HG03095 (cell line): ENCODE results near the gene LCK.
"Not testable (repeated sequence)": the region's sequence is repeated elsewhere in the genome, so short reads cannot be mapped to it uniquely, and the experiment has no call there.

Experiments
- ATAC-seq: cut with Tn5 transposase; IDR thresholded peaks from one replicate; pipeline ENCODE4 v1.9.1; 2021; ENCODE audit warnings: moderate library complexity; ENCODE audit not compliant: unreplicated experiment

The LCK gene

GRCh38 chr1:32239790-32240139 is 11.3 kb upstream of the LCK start:
- ATAC-seq, result no peak

- ATAC-seq, result no peak
Observed at GRCh38 chr1:32240140-32240951, 10.7 kb upstream of the LCK start.

GRCh38 chr1:32241001-32241763 is 9.9 kb upstream of the LCK start:
- no peak for ATAC-seq

- no peak for ATAC-seq
Observed at GRCh38 chr1:32242341-32242851, 8.7 kb upstream of the LCK start.

GRCh38 chr1:32246888-32247273 is 4.2 kb upstream of the LCK start, which contains the start of gene FAM167B:
TSS of gene FAM167B (plus strand) at chr1:32247222. CDS start at chr1:32247422, 200 bp downstream.
- no peak for ATAC-seq

DNA sequence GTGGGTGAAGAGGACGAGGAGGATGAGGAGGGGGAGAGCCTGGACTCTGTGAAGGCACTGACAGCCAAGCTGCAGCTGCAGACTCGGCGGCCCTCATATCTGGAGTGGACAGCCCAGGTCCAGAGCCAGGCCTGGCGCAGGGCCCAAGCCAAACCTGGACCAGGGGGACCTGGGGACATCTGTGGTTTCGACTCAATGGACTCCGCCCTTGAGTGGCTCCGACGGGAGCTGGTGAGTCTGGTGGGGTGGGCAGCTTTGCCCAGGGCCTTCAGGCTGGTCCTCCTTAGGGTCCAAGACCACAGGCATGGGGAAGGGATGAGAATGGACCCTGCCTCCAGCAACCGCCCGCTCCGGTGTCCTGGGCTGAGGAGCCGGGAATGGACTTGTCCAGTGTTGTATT is 3.6 kb upstream of the LCK start:
- ATAC-seq, result no peak

- no peak for ATAC-seq
Observed at GRCh38 chr1:32247983-32248889, 2.8 kb upstream of the LCK start.

DNA sequence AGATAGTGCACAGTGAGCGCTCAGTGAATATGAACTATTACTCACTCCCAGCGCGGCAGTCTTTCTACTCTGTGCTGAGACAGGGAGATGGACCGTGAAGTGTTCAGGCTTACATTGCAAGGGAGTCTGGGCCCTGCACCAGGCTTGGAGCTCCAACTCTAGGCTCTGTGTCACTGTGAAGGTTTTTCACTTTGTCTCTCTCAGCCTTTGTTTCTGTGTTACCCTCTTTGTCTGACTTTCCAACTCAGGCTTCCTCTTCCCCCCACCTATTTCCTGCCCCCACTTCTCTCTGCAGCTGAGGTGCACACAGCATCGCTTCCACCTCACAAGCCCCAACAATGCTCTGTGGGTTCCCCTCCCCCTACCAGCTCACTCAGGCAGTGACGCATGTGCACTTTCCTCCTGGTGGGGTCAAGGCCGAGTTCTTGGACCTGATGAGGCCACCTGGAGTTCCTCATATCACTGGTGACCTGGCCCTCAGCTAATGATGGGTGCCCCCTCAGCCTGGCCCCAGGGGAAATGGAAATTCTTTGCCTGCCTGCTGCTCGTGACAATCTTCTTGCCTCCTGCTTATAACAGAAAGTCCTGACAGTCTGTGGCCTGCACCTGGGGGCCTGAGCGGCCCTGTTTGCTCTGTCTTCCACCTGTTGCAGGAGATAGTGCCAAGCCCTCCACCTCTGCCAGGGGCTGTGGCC is 1.1 kb upstream of the LCK start:
- ATAC-seq, result peak; percentile 51

DNA sequence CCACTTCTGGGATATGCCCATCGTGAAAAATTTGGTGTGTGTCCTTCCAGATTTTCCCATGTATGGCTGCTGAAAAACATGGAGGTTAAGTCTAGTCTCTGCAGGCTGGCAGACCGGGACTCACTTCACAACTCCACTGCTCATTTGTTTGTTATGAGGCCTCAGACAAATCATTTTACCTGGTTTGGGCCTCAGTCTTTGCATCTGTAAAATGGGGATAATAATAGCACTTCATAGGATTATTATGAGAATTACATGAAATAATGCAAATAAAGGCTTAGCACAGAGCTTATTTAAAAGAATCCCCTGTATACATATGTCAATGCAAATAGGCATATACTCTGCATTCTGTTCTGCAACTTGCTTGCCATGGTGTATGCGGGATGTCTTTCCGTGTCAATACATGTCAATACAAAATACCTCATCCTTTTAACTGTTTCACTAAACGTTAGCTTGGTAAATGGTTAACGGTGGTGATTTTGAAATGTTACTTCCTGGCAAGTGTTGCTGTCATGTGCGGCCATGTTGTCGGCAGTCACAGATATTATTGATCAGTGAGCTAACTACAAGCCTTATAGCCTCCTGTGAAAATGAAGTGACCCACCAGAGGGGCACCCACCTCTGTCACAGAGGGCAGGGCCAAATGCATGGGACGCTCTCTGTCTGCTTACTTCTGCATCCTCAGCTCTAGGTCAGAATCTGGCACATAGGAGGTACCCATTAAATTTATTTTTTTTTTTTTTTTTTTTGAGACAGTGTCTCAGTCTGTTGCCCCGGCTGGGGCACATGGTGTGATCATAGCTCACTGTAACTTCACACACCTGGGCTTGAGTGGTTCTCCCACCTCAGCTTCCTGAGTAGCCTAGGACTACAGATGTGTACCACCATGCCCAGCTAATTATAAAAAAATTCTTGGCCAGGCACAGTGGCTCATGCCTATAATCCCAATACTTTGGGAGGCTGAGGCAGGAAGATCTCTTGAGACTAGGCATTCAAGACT is 4.3 kb downstream of the LCK start:
- ATAC-seq, result no peak

GRCh38 chr1:32256473-32257226 is 5.6 kb downstream of the LCK start:
- no peak for ATAC-seq

DNA sequence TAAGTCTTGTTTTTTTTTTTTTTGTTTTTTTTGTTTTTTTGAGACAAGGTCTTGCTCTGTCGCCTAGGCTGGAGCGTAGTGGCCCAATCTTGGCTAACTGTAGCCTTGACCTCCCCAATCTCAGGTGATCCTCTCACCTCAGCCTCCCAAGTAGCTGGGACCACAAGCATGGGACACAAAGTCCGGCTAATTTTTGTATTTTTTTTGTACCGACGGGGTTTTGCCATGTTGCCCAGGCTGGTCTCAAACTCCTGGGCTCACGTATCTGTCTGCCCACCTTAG is 6.1 kb downstream of the LCK start:
- no peak for ATAC-seq

GRCh38 chr1:32263236-32263593 is 12.2 kb downstream of the LCK start:
- ATAC-seq, result not testable (repeated sequence)

DNA sequence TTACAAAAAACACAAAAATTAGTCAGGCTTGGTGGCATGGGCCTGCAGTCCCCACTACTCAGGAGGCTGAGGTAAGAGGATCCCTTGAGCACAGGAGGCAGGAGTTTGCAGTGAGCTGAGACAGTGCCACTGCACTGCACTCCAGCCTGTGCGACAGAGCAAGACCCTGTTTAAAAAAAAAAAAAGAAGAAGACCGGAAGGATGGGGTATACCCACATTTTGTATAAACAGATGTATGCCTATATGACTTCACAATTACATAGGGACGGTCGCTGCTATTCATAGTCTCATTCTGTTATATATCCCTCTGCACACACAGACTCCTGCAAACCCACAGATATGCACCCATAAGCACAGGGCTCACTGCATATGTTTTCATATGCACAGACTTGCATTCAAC is 12.7 kb downstream of the LCK start:
- no peak for ATAC-seq

DNA sequence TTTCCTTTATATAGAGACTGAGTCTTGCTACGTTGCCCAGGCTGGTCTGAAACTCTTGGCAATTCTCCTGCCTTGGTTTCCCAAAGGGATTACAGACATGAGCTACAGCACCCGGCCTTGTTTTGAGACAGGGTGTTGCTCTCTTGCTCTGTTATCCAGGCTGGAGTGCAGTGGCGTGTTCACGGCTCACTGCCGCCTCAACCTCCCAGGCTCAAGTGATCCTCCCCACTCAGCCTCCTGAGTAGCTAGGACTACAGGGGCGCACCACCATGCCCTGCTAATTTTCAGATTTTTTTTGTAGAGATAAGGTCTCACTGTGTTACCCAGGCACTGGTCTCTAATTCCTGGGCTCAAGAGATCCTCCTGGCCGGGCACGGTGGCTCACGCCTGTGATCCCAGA is 14.8 kb downstream of the LCK start:
- no peak for ATAC-seq

DNA sequence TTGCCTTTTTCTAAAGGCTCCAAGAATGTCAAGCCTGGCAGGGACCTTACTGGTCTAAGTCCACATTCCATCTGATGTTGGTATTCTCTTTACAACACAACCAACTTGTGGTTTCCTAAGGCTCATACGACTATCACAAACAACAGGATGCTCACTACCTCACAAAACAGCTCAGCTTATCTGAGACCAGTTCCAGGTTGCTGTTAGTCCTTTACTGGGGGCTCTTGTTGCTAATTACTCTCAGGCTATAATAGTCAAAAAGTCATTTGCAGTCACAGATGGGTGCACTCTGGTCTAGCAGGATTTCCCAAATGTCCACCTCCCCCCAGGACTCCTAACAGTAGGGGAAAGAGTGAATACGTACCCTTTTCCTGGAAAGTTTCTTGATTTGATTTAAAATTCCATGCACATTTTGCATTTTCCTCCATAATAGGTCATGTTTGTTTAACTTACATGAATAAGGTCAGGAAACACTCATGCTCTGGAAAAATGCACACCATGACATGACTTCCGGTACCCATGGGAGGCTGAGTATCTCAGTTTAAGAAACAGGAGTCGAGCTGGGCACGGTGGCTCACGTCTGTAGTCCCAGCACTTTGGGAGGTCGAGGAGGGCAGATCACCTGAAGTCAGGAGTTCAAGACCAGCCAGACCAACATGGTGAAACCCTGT is 16.0 kb downstream of the LCK start:
- ATAC-seq, result no peak

DNA sequence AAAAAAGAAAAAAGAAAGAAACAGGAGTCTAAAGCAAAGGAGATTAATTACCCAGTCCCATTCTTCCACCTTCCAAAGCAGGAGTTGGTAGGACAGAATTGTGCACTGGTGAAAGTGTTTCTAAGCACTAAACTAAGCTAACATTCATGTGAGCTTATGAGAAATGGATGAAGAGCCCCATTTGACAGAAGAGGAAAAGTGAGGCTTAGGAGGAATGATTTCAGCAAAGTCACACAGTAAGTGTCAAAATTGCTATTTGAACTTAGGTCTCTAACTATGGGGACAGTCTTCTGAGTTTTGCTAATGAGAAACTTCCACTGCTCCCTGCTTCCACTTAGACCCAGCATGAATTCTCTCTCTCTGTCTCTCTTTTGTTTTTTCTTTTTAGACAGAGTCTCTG is 18.7 kb downstream of the LCK start:
- no peak for ATAC-seq

DNA sequence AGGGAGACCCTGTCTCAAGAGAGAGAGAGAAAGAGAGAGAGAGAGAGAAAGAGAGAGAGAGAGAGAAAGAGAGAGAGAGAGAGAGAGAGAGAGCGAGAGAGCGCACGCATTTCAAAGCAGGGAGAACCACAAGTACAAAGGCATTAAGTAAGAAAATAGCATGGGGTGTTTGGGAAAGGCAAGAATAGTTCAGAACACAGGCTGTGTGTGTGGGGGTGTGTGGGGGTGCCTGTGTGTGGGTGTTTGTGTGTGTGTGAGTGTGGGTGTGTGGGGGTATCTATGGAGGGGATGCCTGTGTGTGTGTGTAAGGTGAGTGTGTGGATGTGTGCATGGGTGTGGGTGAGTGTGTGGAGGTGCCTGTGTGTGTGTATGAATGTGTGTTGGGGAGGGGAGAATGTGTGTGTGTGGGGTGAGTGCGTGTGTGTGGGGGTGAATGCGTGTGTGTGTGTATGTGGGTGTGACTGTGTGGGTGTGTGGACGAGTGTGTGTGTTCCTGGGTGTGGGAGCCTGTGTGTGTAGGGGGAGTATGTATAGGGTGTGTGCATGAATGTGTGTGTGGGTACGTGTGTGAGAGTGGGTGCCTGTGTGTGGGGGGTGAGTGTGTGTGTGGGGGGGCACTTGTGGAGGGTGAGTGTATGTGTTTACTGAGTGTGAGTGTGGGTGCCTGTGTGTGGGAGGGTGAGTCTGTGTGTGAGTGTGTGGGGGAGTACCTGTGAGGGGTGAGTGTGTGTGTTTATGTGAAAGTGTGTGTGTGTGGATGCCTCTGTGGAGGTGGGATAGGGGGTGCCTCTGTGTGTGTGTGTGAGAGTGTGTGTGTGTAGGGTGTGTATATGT is 21.7 kb downstream of the LCK start:
- no peak for ATAC-seq
